ENCODE results near the gene BCAM. TPM values are rescaled to one million over a fixed set of nuclear protein-coding genes. Genes with fewer than 3 reads are reported as not detected.
A peak's percentile ranks its signal among the peaks of the same experiment; 100 is the strongest.

BCAM gene
- total and polyA plus RNA-seq, 10 of the 15 experiments (the other 5 are each of a cell fraction or from before 2014, with no cell fraction given) = 0.10 to 0.64 TPM; not detected in 8

DNA sequence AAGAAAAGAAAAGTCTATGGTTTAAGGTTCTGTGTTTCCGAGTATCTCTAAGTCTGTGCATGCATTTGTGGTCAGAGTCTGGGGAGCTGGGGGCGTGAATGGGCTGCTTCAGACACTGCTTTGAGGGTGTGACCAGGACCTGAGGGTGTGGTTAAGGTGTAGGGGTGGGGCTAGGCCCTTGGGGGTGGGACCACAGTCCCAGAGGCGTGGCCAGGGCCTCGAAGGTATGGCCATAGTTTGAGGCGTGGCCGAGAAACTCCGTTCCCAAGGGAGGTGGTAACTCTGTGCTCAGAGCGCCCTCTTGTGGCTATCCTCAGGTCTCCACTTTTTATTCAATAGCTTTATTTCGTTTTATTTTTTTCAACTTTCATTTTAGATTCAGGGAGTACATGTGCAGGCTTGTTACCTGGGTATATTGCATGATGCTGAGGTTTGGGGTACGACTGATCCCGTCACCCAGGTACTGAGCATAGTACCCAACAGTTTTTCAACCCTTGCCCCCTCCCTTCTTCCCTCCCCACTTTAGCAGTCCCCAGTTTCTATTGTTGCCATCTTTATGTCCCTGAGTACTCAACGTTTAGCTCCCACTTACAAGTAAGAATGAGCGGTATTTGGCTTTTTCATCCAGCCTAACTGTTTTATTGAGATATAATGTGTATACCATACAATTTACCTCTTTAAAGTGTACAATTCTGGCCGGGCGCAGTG is 38.2 kb upstream of the BCAM start (continued):
- TF ChIP-seq, protein P1, sequence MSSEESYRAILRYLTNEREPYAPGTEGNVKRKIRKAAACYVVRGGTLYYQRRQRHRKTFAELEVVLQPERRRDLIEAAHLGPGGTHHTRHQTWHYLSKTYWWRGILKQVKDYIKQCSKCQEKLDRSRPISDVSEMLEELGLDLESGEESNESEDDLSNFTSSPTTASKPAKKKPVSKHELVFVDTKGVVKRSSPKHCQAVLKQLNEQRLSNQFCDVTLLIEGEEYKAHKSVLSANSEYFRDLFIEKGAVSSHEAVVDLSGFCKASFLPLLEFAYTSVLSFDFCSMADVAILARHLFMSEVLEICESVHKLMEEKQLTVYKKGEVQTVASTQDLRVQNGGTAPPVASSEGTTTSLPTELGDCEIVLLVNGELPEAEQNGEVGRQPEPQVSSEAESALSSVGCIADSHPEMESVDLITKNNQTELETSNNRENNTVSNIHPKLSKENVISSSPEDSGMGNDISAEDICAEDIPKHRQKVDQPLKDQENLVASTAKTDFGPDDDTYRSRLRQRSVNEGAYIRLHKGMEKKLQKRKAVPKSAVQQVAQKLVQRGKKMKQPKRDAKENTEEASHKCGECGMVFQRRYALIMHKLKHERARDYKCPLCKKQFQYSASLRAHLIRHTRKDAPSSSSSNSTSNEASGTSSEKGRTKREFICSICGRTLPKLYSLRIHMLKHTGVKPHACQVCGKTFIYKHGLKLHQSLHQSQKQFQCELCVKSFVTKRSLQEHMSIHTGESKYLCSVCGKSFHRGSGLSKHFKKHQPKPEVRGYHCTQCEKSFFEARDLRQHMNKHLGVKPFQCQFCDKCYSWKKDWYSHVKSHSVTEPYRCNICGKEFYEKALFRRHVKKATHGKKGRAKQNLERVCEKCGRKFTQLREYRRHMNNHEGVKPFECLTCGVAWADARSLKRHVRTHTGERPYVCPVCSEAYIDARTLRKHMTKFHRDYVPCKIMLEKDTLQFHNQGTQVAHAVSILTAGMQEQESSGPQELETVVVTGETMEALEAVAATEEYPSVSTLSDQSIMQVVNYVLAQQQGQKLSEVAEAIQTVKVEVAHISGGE (CRISPR knock-in tag; IDR thresholded peaks at IDR 0.05) = no peak
- TF ChIP-seq CBX3 (IDR thresholded peaks at IDR 0.05; ENCODE audit: borderline replicate concordance, low read depth) = no peak
- TF ChIP-seq EED (IDR thresholded peaks at IDR 0.05; ENCODE audit: low read depth) = no peak
- no peak for TF ChIP-seq SIX5 (IDR thresholded peaks at IDR 0.05; ENCODE audit: low read depth, low read length, severe bottlenecking)
- TF ChIP-seq POU2F2 (IDR thresholded peaks at IDR 0.05; ENCODE audit: borderline replicate concordance, low read depth, low read length) = peak; percentile 89; the same call in 2 of the 3 replicates
- TF ChIP-seq ZNF24 (IDR thresholded peaks at IDR 0.05) = no peak
- TF ChIP-seq SREBF1 (IDR thresholded peaks at IDR 0.05; ENCODE audit: low read length) = no peak
- TF ChIP-seq IKZF2 (IDR thresholded peaks at IDR 0.05) = no peak
- TF ChIP-seq TBL1XR1 (IDR thresholded peaks at IDR 0.05; ENCODE audit: low read depth, low read length) = no peak
- peak; percentile 43; the same call in 1 of the 2 replicates for TF ChIP-seq ZNF384 (IDR thresholded peaks at IDR 0.05; ENCODE audit: borderline replicate concordance, low read depth, low read length)
- no peak for TF ChIP-seq TCF3 (IDR thresholded peaks at IDR 0.05; ENCODE audit: borderline replicate concordance, insufficient read depth, low read depth, low read length)
- TF ChIP-seq, protein P2, sequence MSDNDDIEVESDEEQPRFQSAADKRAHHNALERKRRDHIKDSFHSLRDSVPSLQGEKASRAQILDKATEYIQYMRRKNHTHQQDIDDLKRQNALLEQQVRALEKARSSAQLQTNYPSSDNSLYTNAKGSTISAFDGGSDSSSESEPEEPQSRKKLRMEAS (IDR thresholded peaks at IDR 0.05; ENCODE audit: low read depth, low read length) = no peak
- TF ChIP-seq, protein P3, sequence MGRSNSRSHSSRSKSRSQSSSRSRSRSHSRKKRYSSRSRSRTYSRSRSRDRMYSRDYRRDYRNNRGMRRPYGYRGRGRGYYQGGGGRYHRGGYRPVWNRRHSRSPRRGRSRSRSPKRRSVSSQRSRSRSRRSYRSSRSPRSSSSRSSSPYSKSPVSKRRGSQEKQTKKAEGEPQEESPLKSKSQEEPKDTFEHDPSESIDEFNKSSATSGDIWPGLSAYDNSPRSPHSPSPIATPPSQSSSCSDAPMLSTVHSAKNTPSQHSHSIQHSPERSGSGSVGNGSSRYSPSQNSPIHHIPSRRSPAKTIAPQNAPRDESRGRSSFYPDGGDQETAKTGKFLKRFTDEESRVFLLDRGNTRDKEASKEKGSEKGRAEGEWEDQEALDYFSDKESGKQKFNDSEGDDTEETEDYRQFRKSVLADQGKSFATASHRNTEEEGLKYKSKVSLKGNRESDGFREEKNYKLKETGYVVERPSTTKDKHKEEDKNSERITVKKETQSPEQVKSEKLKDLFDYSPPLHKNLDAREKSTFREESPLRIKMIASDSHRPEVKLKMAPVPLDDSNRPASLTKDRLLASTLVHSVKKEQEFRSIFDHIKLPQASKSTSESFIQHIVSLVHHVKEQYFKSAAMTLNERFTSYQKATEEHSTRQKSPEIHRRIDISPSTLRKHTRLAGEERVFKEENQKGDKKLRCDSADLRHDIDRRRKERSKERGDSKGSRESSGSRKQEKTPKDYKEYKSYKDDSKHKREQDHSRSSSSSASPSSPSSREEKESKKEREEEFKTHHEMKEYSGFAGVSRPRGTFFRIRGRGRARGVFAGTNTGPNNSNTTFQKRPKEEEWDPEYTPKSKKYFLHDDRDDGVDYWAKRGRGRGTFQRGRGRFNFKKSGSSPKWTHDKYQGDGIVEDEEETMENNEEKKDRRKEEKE (IDR thresholded peaks at IDR 0.05) = no peak
- TF ChIP-seq NR2C1 (IDR thresholded peaks at IDR 0.05) = no peak
- no peak for TF ChIP-seq CBX5 (IDR thresholded peaks at IDR 0.05; ENCODE audit: low read depth)
- TF ChIP-seq, protein P4, sequence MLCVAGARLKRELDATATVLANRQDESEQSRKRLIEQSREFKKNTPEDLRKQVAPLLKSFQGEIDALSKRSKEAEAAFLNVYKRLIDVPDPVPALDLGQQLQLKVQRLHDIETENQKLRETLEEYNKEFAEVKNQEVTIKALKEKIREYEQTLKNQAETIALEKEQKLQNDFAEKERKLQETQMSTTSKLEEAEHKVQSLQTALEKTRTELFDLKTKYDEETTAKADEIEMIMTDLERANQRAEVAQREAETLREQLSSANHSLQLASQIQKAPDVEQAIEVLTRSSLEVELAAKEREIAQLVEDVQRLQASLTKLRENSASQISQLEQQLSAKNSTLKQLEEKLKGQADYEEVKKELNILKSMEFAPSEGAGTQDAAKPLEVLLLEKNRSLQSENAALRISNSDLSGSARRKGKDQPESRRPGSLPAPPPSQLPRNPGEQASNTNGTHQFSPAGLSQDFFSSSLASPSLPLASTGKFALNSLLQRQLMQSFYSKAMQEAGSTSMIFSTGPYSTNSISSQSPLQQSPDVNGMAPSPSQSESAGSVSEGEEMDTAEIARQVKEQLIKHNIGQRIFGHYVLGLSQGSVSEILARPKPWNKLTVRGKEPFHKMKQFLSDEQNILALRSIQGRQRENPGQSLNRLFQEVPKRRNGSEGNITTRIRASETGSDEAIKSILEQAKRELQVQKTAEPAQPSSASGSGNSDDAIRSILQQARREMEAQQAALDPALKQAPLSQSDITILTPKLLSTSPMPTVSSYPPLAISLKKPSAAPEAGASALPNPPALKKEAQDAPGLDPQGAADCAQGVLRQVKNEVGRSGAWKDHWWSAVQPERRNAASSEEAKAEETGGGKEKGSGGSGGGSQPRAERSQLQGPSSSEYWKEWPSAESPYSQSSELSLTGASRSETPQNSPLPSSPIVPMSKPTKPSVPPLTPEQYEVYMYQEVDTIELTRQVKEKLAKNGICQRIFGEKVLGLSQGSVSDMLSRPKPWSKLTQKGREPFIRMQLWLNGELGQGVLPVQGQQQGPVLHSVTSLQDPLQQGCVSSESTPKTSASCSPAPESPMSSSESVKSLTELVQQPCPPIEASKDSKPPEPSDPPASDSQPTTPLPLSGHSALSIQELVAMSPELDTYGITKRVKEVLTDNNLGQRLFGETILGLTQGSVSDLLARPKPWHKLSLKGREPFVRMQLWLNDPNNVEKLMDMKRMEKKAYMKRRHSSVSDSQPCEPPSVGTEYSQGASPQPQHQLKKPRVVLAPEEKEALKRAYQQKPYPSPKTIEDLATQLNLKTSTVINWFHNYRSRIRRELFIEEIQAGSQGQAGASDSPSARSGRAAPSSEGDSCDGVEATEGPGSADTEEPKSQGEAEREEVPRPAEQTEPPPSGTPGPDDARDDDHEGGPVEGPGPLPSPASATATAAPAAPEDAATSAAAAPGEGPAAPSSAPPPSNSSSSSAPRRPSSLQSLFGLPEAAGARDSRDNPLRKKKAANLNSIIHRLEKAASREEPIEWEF (IDR thresholded peaks at IDR 0.05; ENCODE audit: insufficient replicate concordance, low read depth, low read length) = no peak
- TF ChIP-seq EP300 (IDR thresholded peaks at IDR 0.05; ENCODE audit: borderline replicate concordance in 1 of 2, control insufficient read depth in 1 of 2, low read depth in 2 of 2, low read length in 2 of 2) = no peak
- no peak for TF ChIP-seq ZNF217 (IDR thresholded peaks at IDR 0.05)
